ENCODE measurements around the gene MAGI2. TPM values are rescaled to one million over a fixed set of nuclear protein-coding genes. Genes with fewer than 3 reads are reported as not detected.

Gene MAGI2
- total RNA-seq, 1 experiment from 2014 or later, result 0.25 TPM

DNA sequence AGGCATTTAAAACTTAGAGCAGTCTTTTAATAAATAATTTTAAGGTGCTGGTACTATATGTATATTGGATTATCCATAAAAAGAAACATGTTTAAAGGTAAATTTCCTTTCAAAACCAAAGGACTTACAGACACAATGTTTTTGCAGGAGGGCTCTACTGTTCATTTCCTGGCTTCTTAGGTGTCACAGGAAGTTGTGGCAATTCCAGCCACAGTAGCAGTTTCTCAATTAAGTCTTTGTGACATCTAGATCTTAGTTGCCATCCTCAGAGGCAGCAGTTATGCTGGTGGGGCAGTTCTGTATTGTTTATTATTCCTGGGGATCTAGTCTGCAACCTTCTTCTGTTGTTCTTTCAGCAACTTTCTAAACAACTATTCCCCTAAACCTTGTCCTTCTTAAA, 460.1 kb downstream of the MAGI2 start:
- Mint-ChIP-seq H3K4me1 (ENCODE audit: low read depth, unreplicated experiment) (no peaks in the 10 kb centered on the region), H3K27me3 (ENCODE audit: insufficient read depth, unreplicated experiment) (peaks cover 2% of the 10 kb centered on the region), H3K27ac (ENCODE audit: unreplicated experiment) (no peak overlapping the region), H3K36me3 (ENCODE audit: insufficient read depth, unreplicated experiment) (no peaks in the 10 kb centered on the region), H3K9me3 (ENCODE audit: unreplicated experiment) (no peaks in the 10 kb centered on the region), H3K4me3 (ENCODE audit: unreplicated experiment) (no peak overlapping the region)
- no peaks in the 10 kb centered on the region for H3K27me3 ChIP-seq (replicated peaks; ENCODE audit: control insufficient read depth, insufficient read depth, low read length)
- ChIA-PET CTCF (no interaction called here), POLR2A (no interaction called here)
- H3K36me3 ChIP-seq (ENCODE audit: control insufficient read depth, insufficient read depth, low read length), result no peaks in the 10 kb centered on the region
- TF ChIP-seq, protein P1, sequence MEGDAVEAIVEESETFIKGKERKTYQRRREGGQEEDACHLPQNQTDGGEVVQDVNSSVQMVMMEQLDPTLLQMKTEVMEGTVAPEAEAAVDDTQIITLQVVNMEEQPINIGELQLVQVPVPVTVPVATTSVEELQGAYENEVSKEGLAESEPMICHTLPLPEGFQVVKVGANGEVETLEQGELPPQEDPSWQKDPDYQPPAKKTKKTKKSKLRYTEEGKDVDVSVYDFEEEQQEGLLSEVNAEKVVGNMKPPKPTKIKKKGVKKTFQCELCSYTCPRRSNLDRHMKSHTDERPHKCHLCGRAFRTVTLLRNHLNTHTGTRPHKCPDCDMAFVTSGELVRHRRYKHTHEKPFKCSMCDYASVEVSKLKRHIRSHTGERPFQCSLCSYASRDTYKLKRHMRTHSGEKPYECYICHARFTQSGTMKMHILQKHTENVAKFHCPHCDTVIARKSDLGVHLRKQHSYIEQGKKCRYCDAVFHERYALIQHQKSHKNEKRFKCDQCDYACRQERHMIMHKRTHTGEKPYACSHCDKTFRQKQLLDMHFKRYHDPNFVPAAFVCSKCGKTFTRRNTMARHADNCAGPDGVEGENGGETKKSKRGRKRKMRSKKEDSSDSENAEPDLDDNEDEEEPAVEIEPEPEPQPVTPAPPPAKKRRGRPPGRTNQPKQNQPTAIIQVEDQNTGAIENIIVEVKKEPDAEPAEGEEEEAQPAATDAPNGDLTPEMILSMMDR (IDR thresholded peaks at IDR 0.05; ENCODE audit: insufficient read depth in 1 of 2, low read depth in 1 of 2, low read length in 1 of 2, severe bottlenecking in 1 of 2, unreplicated experiment in 1 of 2), result no peak
- H3K4me1 ChIP-seq, result no peaks in the 10 kb centered on the region
- intact Hi-C loops (cut with micrococcal nuclease; ENCODE audit: unreplicated experiment), result no loop called here
- no peak overlapping the region for H3K4me3 ChIP-seq (ENCODE audit: low read depth, low read length)
- H3K9me3 ChIP-seq, result no peaks in the 10 kb centered on the region
- DNase-seq, result no peak
- BruUV-seq (replicated peaks), result no TSS peak

DNA sequence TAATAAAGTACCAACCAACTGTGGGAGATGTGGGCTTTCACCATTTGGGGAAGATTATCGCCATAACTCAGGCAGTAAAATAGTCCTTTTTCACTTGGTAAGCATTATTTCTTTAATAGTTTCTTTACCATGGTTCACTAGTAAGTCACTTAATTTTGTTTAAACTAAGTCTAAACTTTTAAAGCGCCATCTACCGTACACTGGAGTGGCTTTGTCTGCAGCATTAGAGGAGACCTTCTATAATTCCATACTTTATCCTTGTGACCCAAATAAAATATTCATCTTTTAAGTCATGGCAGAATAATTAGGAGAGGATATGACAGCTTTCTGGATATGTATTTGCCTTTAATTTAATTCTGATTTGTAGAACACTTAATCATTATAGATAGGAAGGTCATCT, 468.0 kb downstream of the MAGI2 start:
- H3K9me3 Mint-ChIP-seq (ENCODE audit: unreplicated experiment), result no peaks in the 10 kb centered on the region
- H3K4me1 Mint-ChIP-seq (ENCODE audit: low read depth, unreplicated experiment), result no peaks in the 10 kb centered on the region
- H3K27ac Mint-ChIP-seq (ENCODE audit: unreplicated experiment), result no peak overlapping the region
- no peaks in the 10 kb centered on the region for H3K4me1 ChIP-seq
- POLR2A ChIA-PET, result no interaction called here
- no peak overlapping the region for H3K4me3 ChIP-seq (ENCODE audit: low read depth, low read length)
- H3K4me3 Mint-ChIP-seq (ENCODE audit: unreplicated experiment), result no peak overlapping the region
- H3K36me3 Mint-ChIP-seq (ENCODE audit: insufficient read depth, unreplicated experiment), result no peaks in the 10 kb centered on the region
- DNase-seq, result no peak
- BruUV-seq (replicated peaks), result no TSS peak
- CTCF ChIA-PET, result no interaction called here
- no peaks in the 10 kb centered on the region for H3K9me3 ChIP-seq
- intact Hi-C loops (cut with micrococcal nuclease; ENCODE audit: unreplicated experiment), result no loop called here
- TF ChIP-seq, protein P1 (IDR thresholded peaks at IDR 0.05; ENCODE audit: insufficient read depth in 1 of 2, low read depth in 1 of 2, low read length in 1 of 2, severe bottlenecking in 1 of 2, unreplicated experiment in 1 of 2), result peak; percentile 16 to 24
- peaks cover 9% of the 10 kb centered on the region for H3K27me3 Mint-ChIP-seq (ENCODE audit: insufficient read depth, unreplicated experiment)
- H3K27me3 ChIP-seq (replicated peaks; ENCODE audit: control insufficient read depth, insufficient read depth, low read length), result no peaks in the 10 kb centered on the region
- no peaks in the 10 kb centered on the region for H3K36me3 ChIP-seq (ENCODE audit: control insufficient read depth, insufficient read depth, low read length)

- no peak for DNase-seq
- Mint-ChIP-seq H3K27ac (ENCODE audit: unreplicated experiment) (no peak overlapping the region), H3K27me3 (ENCODE audit: insufficient read depth, unreplicated experiment) (peaks cover 9% of the 10 kb centered on the region), H3K36me3 (ENCODE audit: insufficient read depth, unreplicated experiment) (no peaks in the 10 kb centered on the region), H3K4me3 (ENCODE audit: unreplicated experiment) (no peak overlapping the region), H3K9me3 (ENCODE audit: unreplicated experiment) (no peaks in the 10 kb centered on the region), H3K4me1 (ENCODE audit: low read depth, unreplicated experiment) (no peaks in the 10 kb centered on the region)
- CTCF ChIA-PET, result no interaction called here
- Histone ChIP-seq H3K4me1 (no peaks in the 10 kb centered on the region), H3K9me3 (no peaks in the 10 kb centered on the region), H3K27me3 (replicated peaks; ENCODE audit: control insufficient read depth, insufficient read depth, low read length) (no peaks in the 10 kb centered on the region), H3K36me3 (ENCODE audit: control insufficient read depth, insufficient read depth, low read length) (no peaks in the 10 kb centered on the region), H3K4me3 (ENCODE audit: low read depth, low read length) (no peak overlapping the region)
- intact Hi-C loops (cut with micrococcal nuclease; ENCODE audit: unreplicated experiment), result no loop called here
- no TSS peak for BruUV-seq (replicated peaks)
- TF ChIP-seq, protein P1 (IDR thresholded peaks at IDR 0.05; ENCODE audit: insufficient read depth in 1 of 2, low read depth in 1 of 2, low read length in 1 of 2, severe bottlenecking in 1 of 2, unreplicated experiment in 1 of 2), result no peak
- POLR2A ChIA-PET, result no interaction called here
Observed at GRCh38 chr7:78983483-78983882, 470.0 kb downstream of the MAGI2 start.
